KG1 (cell line): ENCODE measurements around the gene TMEM271.

Source experiments
- DNase-seq: peaks from one replicate; lab custom pipeline; 2025; lab: John Stamatoyannopoulos, UW

TMEM271 gene

GRCh38 chr4:576245-576821, at the start of gene TMEM271:
TMEM271 (minus strand) TSS chr4:576295; CDS start chr4:576062, 233 bp downstream.
- DNase-seq, result no peak

GRCh38 chr4:625631-626161, 49.6 kb upstream of the TMEM271 start:
- no peak for DNase-seq

GRCh38 chr4:624705-625590, 48.9 kb upstream of the TMEM271 start, which contains the start of gene PDE6B:
PDE6B (plus strand) TSS chr4:625573; CDS start chr4:625627, 54 bp downstream.
- DNase-seq, result no peak

- no peak for DNase-seq
Measured at GRCh38 chr4:623914-624566, 47.9 kb upstream of the TMEM271 start.

GRCh38 chr4:622996-623913, 47.2 kb upstream of the TMEM271 start:
- no peak for DNase-seq

GRCh38 chr4:622071-622995, 46.2 kb upstream of the TMEM271 start:
- no peak for DNase-seq

GRCh38 chr4:621296-622070, 45.4 kb upstream of the TMEM271 start:
- no peak for DNase-seq

GRCh38 chr4:620851-621261, 44.8 kb upstream of the TMEM271 start:
- no peak for DNase-seq

- no peak for DNase-seq
Measured at GRCh38 chr4:620201-620600, 44.1 kb upstream of the TMEM271 start.

- no peak for DNase-seq
Measured at GRCh38 chr4:617644-618641, 41.8 kb upstream of the TMEM271 start.

- no peak for DNase-seq
Measured at GRCh38 chr4:616911-617643, 41.0 kb upstream of the TMEM271 start.

GRCh38 chr4:616091-616490, 40.0 kb upstream of the TMEM271 start:
- no peak for DNase-seq

- DNase-seq, result no peak
Measured at GRCh38 chr4:613126-613525, 37.0 kb upstream of the TMEM271 start.

GRCh38 chr4:612749-613125, 36.6 kb upstream of the TMEM271 start:
- no peak for DNase-seq

- DNase-seq, result no peak
Measured at GRCh38 chr4:612052-612748, 36.1 kb upstream of the TMEM271 start.

GRCh38 chr4:610411-611261, 34.5 kb upstream of the TMEM271 start:
- no peak for DNase-seq
